A549 (cell line): ENCODE measurements around the gene TBX15.

ENCODE experiments used
- CBX8 ChIP-seq: fragments of 200-600 bp; sonication (generic); IDR thresholded peaks from 2 replicates; pipeline ENCODE4 v1.6.1; 2016
- CTCF ChIP-seq: fragments of >200 bp; sonication (Bioruptor Twin); formaldehyde crosslinking; IDR thresholded peaks from 3 replicates; pipeline ENCODE4 v1.5.1; 2016
- ELK1 ChIP-seq: fragments of 150-350 bp; IDR thresholded peaks from 2 replicates; pipeline ENCODE4 v1.6.1; 2014; ENCODE audit warnings: low read depth, mild to moderate bottlenecking, low read length
- MAFK ChIP-seq: fragments of 450-650 bp; IDR thresholded peaks from 2 replicates; pipeline ENCODE4 v1.6.1; 2014; ENCODE audit not compliant: partially characterized antibody
- MAX ChIP-seq: IDR thresholded peaks from 2 replicates; pipeline ENCODE4 v1.6.1; 2012
- PHF8 ChIP-seq: fragments of 200-600 bp; sonication (generic); IDR thresholded peaks from 2 replicates; pipeline ENCODE4 v1.6.1; 2016; ENCODE audit warnings: low read depth, mild to moderate bottlenecking, antibody characterized with exemption, moderate library complexity, borderline replicate concordance
- POLR2A ChIP-seq: IDR thresholded peaks from 2 replicates; pipeline ENCODE4 v1.6.1; 2012; ENCODE audit warnings: mild to moderate bottlenecking, low read length
- RARB ChIP-seq: fragments of 250-450 bp; sonication (Bioruptor Pico); IDR thresholded peaks from 2 replicates; pipeline ENCODE4 v1.8.0; 2021; ENCODE audit warnings: mild to moderate bottlenecking, moderate library complexity
- RCOR1 ChIP-seq: fragments of 150-350 bp; IDR thresholded peaks from 2 replicates; pipeline ENCODE4 v1.6.1; 2014; ENCODE audit warnings: antibody characterized with exemption, low read length, low read depth
- SMC3 ChIP-seq: fragments of >200 bp; sonication (Bioruptor Twin); formaldehyde crosslinking; IDR thresholded peaks from 3 replicates; pipeline ENCODE4 v1.6.1; 2018; ENCODE audit warnings: inconsistent platforms
- ZFP36 ChIP-seq: fragments of 450-650 bp; IDR thresholded peaks from 2 replicates; pipeline ENCODE4 v1.6.1; 2014; ENCODE audit warnings: borderline replicate concordance; ENCODE audit not compliant: partially characterized antibody
- ZNF302 ChIP-seq: fragments of 250-450 bp; sonication (Bioruptor Pico); IDR thresholded peaks from 2 replicates; pipeline ENCODE4 v1.9.0; 2021; ENCODE audit warnings: inconsistent platforms, mild to moderate bottlenecking, moderate library complexity

GRCh38 chr1:118914379-118915161 is 73.6 kb downstream of the TBX15 start:
- TF ChIP-seq ELK1 (no peak), SMC3 (no peak), RCOR1 (no peak), CTCF (no peak), ZNF302 (CRISPR knock-in tag) (no peak), POLR2A (no peak), RARB (CRISPR knock-in tag) (no peak), MAX (no peak), MAFK (no peak), ZFP36 (no peak), PHF8 (no peak), CBX8 (no peak)
